ENCODE results near the gene SMURF1.

Gene SMURF1
- total RNA-seq: 42.7 to 82.5 (median 59.7) reads per million in 9 experiments

GRCh38 chr7:99143853-99144672 lies at the start of gene SMURF1:
TSS of gene SMURF1 (minus strand) at chr7:99144108. CDS start at chr7:99143780, 328 bp downstream.
- H3K27me3 Mint-ChIP-seq: peaks cover 4 to 18% of the 10 kb centered on the region in 2 donors
- peak within 1 kb of the TSS; percentile 83 to 91 for H3K4me3 Mint-ChIP-seq
- peaks cover 23% of the 10 kb centered on the region for H3K36me3 Mint-ChIP-seq (ENCODE audit: insufficient read depth)
- H3K4me1 Mint-ChIP-seq (ENCODE audit: low read depth in 2 of 2): peaks cover 25 to 26% of the 10 kb centered on the region in 2 donors
- ATAC-seq (replicated peaks) (peak; percentile 73), DNase-seq (peak; percentile 64 to 72 (median 72))
- peak within 1 kb of the TSS; percentile 90 to 96 for H3K27ac Mint-ChIP-seq
- H3K9me3 Mint-ChIP-seq: peaks cover 0 to 3% of the 10 kb centered on the region in 2 donors

- no peak for DNase-seq
- no peak for ATAC-seq (replicated peaks)
- H3K4me3 Mint-ChIP-seq: no peak overlapping the region
- H3K27ac Mint-ChIP-seq: no peak overlapping the region
- H3K9me3 Mint-ChIP-seq: no peaks in the 10 kb centered on the region
- H3K4me1 Mint-ChIP-seq (ENCODE audit: low read depth in 2 of 2): no peaks in the 10 kb centered on the region
- H3K36me3 Mint-ChIP-seq (ENCODE audit: insufficient read depth): peaks cover 3% of the 10 kb centered on the region
- peaks cover 18 to 68% of the 10 kb centered on the region in 2 donors for H3K27me3 Mint-ChIP-seq
Measured at GRCh38 chr7:99191869-99192596, 48.1 kb upstream of the SMURF1 start.

- DNase-seq (no peak), ATAC-seq (replicated peaks) (no peak)
- no peak overlapping the region for H3K4me3 Mint-ChIP-seq
- H3K9me3 Mint-ChIP-seq: no peaks in the 10 kb centered on the region
- peaks cover 18 to 68% of the 10 kb centered on the region in 2 donors for H3K27me3 Mint-ChIP-seq
- no peaks in the 10 kb centered on the region for H3K4me1 Mint-ChIP-seq (ENCODE audit: low read depth in 2 of 2)
- H3K27ac Mint-ChIP-seq: no peak overlapping the region
- H3K36me3 Mint-ChIP-seq (ENCODE audit: insufficient read depth): peaks cover 3% of the 10 kb centered on the region
Measured at GRCh38 chr7:99190359-99191009, 46.6 kb upstream of the SMURF1 start.

GRCh38 chr7:99189222-99189621 lies 45.3 kb upstream of the SMURF1 start:
- H3K27ac Mint-ChIP-seq: no peak overlapping the region
- peaks cover 26 to 66% of the 10 kb centered on the region in 2 donors for H3K27me3 Mint-ChIP-seq
- no peaks in the 10 kb centered on the region for H3K4me1 Mint-ChIP-seq (ENCODE audit: low read depth in 2 of 2)
- no peak overlapping the region for H3K4me3 Mint-ChIP-seq
- no peaks in the 10 kb centered on the region for H3K9me3 Mint-ChIP-seq
- no peak for DNase-seq
- no peaks in the 10 kb centered on the region for H3K36me3 Mint-ChIP-seq (ENCODE audit: insufficient read depth)
- ATAC-seq (replicated peaks): no peak

GRCh38 chr7:99188221-99188620 lies 44.3 kb upstream of the SMURF1 start:
- Mint-ChIP-seq H3K36me3 (ENCODE audit: insufficient read depth) (no peaks in the 10 kb centered on the region), H3K9me3 (no peaks in the 10 kb centered on the region), H3K4me3 (no peak overlapping the region), H3K4me1 (ENCODE audit: low read depth in 2 of 2) (no peaks in the 10 kb centered on the region), H3K27ac (no peak overlapping the region), H3K27me3 (peaks cover 31 to 63% of the 10 kb centered on the region in 2 donors)
- DNase-seq (no peak), ATAC-seq (replicated peaks) (no peak)

- no peak for DNase-seq
- H3K36me3 Mint-ChIP-seq (ENCODE audit: insufficient read depth): no peaks in the 10 kb centered on the region
- H3K9me3 Mint-ChIP-seq: no peaks in the 10 kb centered on the region
- no peak for ATAC-seq (replicated peaks)
- H3K27me3 Mint-ChIP-seq: peaks cover 33 to 64% of the 10 kb centered on the region in 2 donors
- H3K27ac Mint-ChIP-seq: no peak overlapping the region
- no peak overlapping the region for H3K4me3 Mint-ChIP-seq
- no peaks in the 10 kb centered on the region for H3K4me1 Mint-ChIP-seq (ENCODE audit: low read depth in 2 of 2)
Measured at GRCh38 chr7:99184532-99185218, 40.8 kb upstream of the SMURF1 start.

- Mint-ChIP-seq H3K9me3 (no peaks in the 10 kb centered on the region), H3K36me3 (ENCODE audit: insufficient read depth) (peaks cover 4% of the 10 kb centered on the region), H3K27me3 (peaks cover 26 to 65% of the 10 kb centered on the region in 2 donors), H3K27ac (no peak overlapping the region), H3K4me3 (no peak overlapping the region), H3K4me1 (ENCODE audit: low read depth in 2 of 2) (no peaks in the 10 kb centered on the region)
- ATAC-seq (replicated peaks): no peak
- DNase-seq: no peak
Measured at GRCh38 chr7:99180067-99180650, 36.3 kb upstream of the SMURF1 start.

GRCh38 chr7:99177165-99177564 lies 33.3 kb upstream of the SMURF1 start:
- DNase-seq: no peak
- Mint-ChIP-seq H3K27me3 (peaks cover 26 to 56% of the 10 kb centered on the region in 2 donors), H3K4me1 (ENCODE audit: low read depth in 2 of 2) (no peaks in the 10 kb centered on the region), H3K27ac (no peak overlapping the region), H3K36me3 (ENCODE audit: insufficient read depth) (peaks cover 4% of the 10 kb centered on the region), H3K9me3 (no peaks in the 10 kb centered on the region), H3K4me3 (no peak overlapping the region)
- no peak for ATAC-seq (replicated peaks)

- Mint-ChIP-seq H3K27ac (no peak overlapping the region), H3K4me1 (ENCODE audit: low read depth in 2 of 2) (no peaks in the 10 kb centered on the region), H3K4me3 (no peak overlapping the region), H3K36me3 (ENCODE audit: insufficient read depth) (peaks cover 4% of the 10 kb centered on the region), H3K27me3 (peaks cover 23 to 48% of the 10 kb centered on the region in 2 donors), H3K9me3 (no peaks in the 10 kb centered on the region)
- DNase-seq (no peak), ATAC-seq (replicated peaks) (no peak)
Measured at GRCh38 chr7:99173787-99174186, 29.9 kb upstream of the SMURF1 start.

GRCh38 chr7:99171731-99172130 lies 27.8 kb upstream of the SMURF1 start:
- H3K9me3 Mint-ChIP-seq: no peaks in the 10 kb centered on the region
- no peaks in the 10 kb centered on the region for H3K4me1 Mint-ChIP-seq (ENCODE audit: low read depth in 2 of 2)
- DNase-seq: no peak
- H3K36me3 Mint-ChIP-seq (ENCODE audit: insufficient read depth): no peaks in the 10 kb centered on the region
- H3K27me3 Mint-ChIP-seq: peaks cover 40 to 54% of the 10 kb centered on the region in 2 donors
- H3K4me3 Mint-ChIP-seq: no peak overlapping the region
- peak overlapping the region in 1 of 2 donors; percentile 4 for H3K27ac Mint-ChIP-seq
- ATAC-seq (replicated peaks): no peak

GRCh38 chr7:99170730-99171074 lies 26.8 kb upstream of the SMURF1 start:
- Mint-ChIP-seq H3K9me3 (no peaks in the 10 kb centered on the region), H3K4me1 (ENCODE audit: low read depth in 2 of 2) (no peaks in the 10 kb centered on the region), H3K27me3 (peaks cover 41 to 53% of the 10 kb centered on the region in 2 donors), H3K27ac (no peak overlapping the region), H3K36me3 (ENCODE audit: insufficient read depth) (no peaks in the 10 kb centered on the region), H3K4me3 (no peak overlapping the region)
- ATAC-seq (replicated peaks) (no peak), DNase-seq (no peak)

GRCh38 chr7:99170065-99170729 lies 26.3 kb upstream of the SMURF1 start:
- no peak for ATAC-seq (replicated peaks)
- peaks cover 41 to 53% of the 10 kb centered on the region in 2 donors for H3K27me3 Mint-ChIP-seq
- H3K4me1 Mint-ChIP-seq (ENCODE audit: low read depth in 2 of 2): no peaks in the 10 kb centered on the region
- no peak for DNase-seq
- H3K9me3 Mint-ChIP-seq: no peaks in the 10 kb centered on the region
- no peak overlapping the region for H3K4me3 Mint-ChIP-seq
- no peak overlapping the region for H3K27ac Mint-ChIP-seq
- no peaks in the 10 kb centered on the region for H3K36me3 Mint-ChIP-seq (ENCODE audit: insufficient read depth)
